CD4-positive, alpha-beta T cell treated with Interleukin-12 subunit alpha and Interleukin-12 subunit beta, for 1 hour (primary cell): ENCODE data around the gene CBS.
"Not testable (repeated sequence)": the region's sequence is repeated elsewhere in the genome, so short reads cannot be mapped to it uniquely, and the experiment has no call there.

Experiments used
- DNase-seq: peaks from one replicate; pipeline ENCODE4 v3.0.0-alpha.2; 2020

Gene CBS

GRCh38 chr21:43075170-43076022 lies at the start of gene CBS:
Gene CBS, minus strand, starts transcription at chr21:43075835. Its CDS starts 3,642 bp downstream, at chr21:43072193.
- not testable (repeated sequence) for DNase-seq

GRCh38 chr21:43115956-43116355 lies 40.3 kb upstream of the CBS start:
- not testable (repeated sequence) for DNase-seq

- not testable (repeated sequence) for DNase-seq
These were observed 38.8 kb upstream of the CBS start for GRCh38 chr21:43114483-43114882.

- DNase-seq, result not testable (repeated sequence)
These were observed 33.4 kb upstream of the CBS start for GRCh38 chr21:43109006-43109405.

GRCh38 chr21:43108177-43108576 lies 32.5 kb upstream of the CBS start:
- DNase-seq, result not testable (repeated sequence)

GRCh38 chr21:43107794-43108137 lies 32.1 kb upstream of the CBS start:
- not testable (repeated sequence) for DNase-seq

GRCh38 chr21:43106965-43107793 lies 31.5 kb upstream of the CBS start, which contains the start of gene U2AF1:
Gene U2AF1, minus strand, starts transcription at chr21:43107570. Its CDS starts 76 bp downstream, at chr21:43107494.
- DNase-seq, result peak; percentile 79

- not testable (repeated sequence) for DNase-seq
These were observed 29.0 kb upstream of the CBS start for GRCh38 chr21:43104642-43105041.

GRCh38 chr21:43102281-43102680 lies 26.6 kb upstream of the CBS start:
- not testable (repeated sequence) for DNase-seq

GRCh38 chr21:43101676-43102075 lies 26.0 kb upstream of the CBS start:
- DNase-seq, result not testable (repeated sequence)

GRCh38 chr21:43101000-43101399 lies 25.4 kb upstream of the CBS start:
- DNase-seq, result not testable (repeated sequence)

GRCh38 chr21:43091979-43092614 lies 16.5 kb upstream of the CBS start:
- DNase-seq, result not testable (repeated sequence)

- DNase-seq, result not testable (repeated sequence)
These were observed 15.3 kb upstream of the CBS start for GRCh38 chr21:43090947-43091346.

GRCh38 chr21:43089463-43089862 lies 13.8 kb upstream of the CBS start:
- not testable (repeated sequence) for DNase-seq

GRCh38 chr21:43082587-43083300 lies 7.1 kb upstream of the CBS start:
- not testable (repeated sequence) for DNase-seq

- DNase-seq, result not testable (repeated sequence)
These were observed 1.0 kb upstream of the CBS start for GRCh38 chr21:43076643-43077042.

- not testable (repeated sequence) for DNase-seq
These were observed 495 bp upstream of the CBS start for GRCh38 chr21:43076023-43076637.

GRCh38 chr21:43074401-43075169 lies 1.1 kb downstream of the CBS start:
- not testable (repeated sequence) for DNase-seq

- DNase-seq, result not testable (repeated sequence)
These were observed 2.9 kb downstream of the CBS start for GRCh38 chr21:43072742-43073141.

GRCh38 chr21:43069682-43070081 lies 6.0 kb downstream of the CBS start:
- DNase-seq, result not testable (repeated sequence)

GRCh38 chr21:43068065-43068464 lies 7.6 kb downstream of the CBS start:
- DNase-seq, result not testable (repeated sequence)
